Progenitor cell of endocrine pancreas (in vitro differentiated cells): ENCODE measurements around the gene GRIK3. TPM values are rescaled to one million over a fixed set of nuclear protein-coding genes. Genes with fewer than 3 reads are reported as not detected.
"Not testable (repeated sequence)": the region's sequence is repeated elsewhere in the genome, so short reads cannot be mapped to it uniquely, and the experiment has no call there.

ENCODE experiments used
- DNase-seq: peaks from one replicate; pipeline ENCODE4 v3.0.0; 2021; ENCODE audit warnings: low spot score; ENCODE audit not compliant: unreplicated experiment
- H3K27ac Mint-ChIP-seq: 2 replicates; pipeline ENCODE4 v1.8.0; 2021; ENCODE audit warnings: mild to moderate bottlenecking, moderate library complexity, mixed read lengths
- H3K27me3 Mint-ChIP-seq: 2 replicates; pipeline ENCODE4 v1.8.0; 2021; ENCODE audit warnings: mixed read lengths
- H3K36me3 Mint-ChIP-seq: 2 replicates; pipeline ENCODE4 v1.8.0; 2022; ENCODE audit warnings: mixed read lengths; ENCODE audit not compliant: insufficient read depth
- H3K4me1 Mint-ChIP-seq: 2 replicates; pipeline ENCODE4 v1.8.0; 2021; ENCODE audit warnings: low read depth, mixed read lengths
- H3K4me3 Mint-ChIP-seq: 2 replicates; pipeline ENCODE4 v1.8.0; 2021; ENCODE audit warnings: low read depth, mild to moderate bottlenecking, moderate library complexity, mixed read lengths
- H3K9me3 Mint-ChIP-seq: 2 replicates; pipeline ENCODE4 v1.8.0; 2021; ENCODE audit warnings: low read depth, mixed read lengths
- total RNA-seq: library from RNA; stranded (reverse); gene quantifications from 2 replicates; pipeline ENCODE4 v1.2.1, GENCODE V29; 2021
- TF ChIP-seq, protein P1 (sequence below): fragments of 200-600 bp; sonication (generic); IDR thresholded peaks from one replicate; pipeline ENCODE4 v1.5.0; 2021; ENCODE audit warnings: antibody characterized with exemption, mild to moderate bottlenecking; ENCODE audit not compliant: unreplicated experiment

GRIK3 gene
- total RNA-seq, 1 donor from 2014 or later: 0.41 TPM

DNA sequence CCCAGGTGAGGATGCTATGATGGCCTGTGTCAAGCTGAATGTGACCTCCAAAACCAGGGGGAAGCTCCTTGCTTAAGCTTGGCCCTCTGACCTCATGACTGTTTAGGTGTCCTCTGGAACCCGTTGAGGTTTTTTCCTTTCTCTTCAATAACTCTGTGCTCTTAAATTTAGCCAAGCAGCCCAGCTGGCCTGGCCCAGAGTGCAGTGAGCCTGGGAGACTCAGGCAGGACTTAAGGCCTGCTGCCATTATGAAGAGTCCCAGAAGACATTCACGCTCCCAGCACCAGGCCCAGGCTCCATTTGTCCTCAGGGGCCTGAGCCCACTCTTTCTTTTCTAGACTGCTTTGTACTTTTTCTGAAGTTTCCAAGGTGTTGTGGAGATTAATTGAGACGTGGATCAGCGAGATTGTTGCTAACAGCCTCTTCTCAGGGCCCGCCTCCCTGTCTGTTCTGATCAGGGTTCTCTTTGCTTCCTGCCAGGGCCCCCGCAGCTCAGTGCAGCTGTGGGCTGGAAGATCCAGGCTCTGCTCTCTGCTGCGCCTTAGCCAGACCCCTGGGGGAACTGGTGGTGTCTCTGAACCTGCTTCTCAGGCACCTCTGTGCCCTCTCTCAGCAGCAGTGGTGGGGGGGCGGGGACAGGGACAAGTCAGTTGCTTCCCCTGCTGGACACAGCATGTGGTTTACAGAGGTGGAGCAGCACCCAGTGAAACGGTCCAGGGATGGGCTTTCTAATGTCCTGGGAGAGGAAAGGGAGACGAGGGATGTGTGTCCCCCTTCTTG is 124.2 kb downstream of the GRIK3 start:
- TF ChIP-seq, protein P1, sequence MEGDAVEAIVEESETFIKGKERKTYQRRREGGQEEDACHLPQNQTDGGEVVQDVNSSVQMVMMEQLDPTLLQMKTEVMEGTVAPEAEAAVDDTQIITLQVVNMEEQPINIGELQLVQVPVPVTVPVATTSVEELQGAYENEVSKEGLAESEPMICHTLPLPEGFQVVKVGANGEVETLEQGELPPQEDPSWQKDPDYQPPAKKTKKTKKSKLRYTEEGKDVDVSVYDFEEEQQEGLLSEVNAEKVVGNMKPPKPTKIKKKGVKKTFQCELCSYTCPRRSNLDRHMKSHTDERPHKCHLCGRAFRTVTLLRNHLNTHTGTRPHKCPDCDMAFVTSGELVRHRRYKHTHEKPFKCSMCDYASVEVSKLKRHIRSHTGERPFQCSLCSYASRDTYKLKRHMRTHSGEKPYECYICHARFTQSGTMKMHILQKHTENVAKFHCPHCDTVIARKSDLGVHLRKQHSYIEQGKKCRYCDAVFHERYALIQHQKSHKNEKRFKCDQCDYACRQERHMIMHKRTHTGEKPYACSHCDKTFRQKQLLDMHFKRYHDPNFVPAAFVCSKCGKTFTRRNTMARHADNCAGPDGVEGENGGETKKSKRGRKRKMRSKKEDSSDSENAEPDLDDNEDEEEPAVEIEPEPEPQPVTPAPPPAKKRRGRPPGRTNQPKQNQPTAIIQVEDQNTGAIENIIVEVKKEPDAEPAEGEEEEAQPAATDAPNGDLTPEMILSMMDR: no peak
- Mint-ChIP-seq H3K27ac (no peak overlapping the region), H3K4me3 (no peak overlapping the region), H3K4me1 (no peaks in the 10 kb centered on the region), H3K27me3 (peaks cover 27% of the 10 kb centered on the region), H3K9me3 (no peaks in the 10 kb centered on the region), H3K36me3 (no peaks in the 10 kb centered on the region)
- DNase-seq: no peak

DNA sequence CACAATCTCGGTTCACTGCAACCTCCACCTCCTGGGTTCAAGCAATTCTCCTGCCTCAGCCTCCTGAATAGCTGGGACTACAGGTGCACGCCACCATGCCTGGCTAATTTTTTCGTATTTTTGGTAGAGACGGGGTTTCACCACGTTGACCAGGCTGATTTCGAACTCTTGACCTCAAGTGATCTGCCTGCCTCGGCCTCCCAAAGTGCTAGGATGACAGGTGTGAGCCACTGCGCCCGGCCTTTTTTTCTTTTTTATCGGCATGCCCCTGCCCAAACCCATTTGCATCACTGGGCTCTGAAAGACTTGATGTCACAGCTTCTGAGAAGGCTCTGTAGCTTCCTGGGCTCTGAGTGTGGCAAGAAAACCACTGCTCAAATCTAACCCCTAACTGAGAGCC is 125.0 kb downstream of the GRIK3 start:
- H3K4me3 Mint-ChIP-seq, DNase-seq, H3K27ac Mint-ChIP-seq, H3K4me1 Mint-ChIP-seq, H3K36me3 Mint-ChIP-seq, H3K9me3 Mint-ChIP-seq: not testable (repeated sequence)
- peaks cover 26% of the 10 kb centered on the region for H3K27me3 Mint-ChIP-seq

DNA sequence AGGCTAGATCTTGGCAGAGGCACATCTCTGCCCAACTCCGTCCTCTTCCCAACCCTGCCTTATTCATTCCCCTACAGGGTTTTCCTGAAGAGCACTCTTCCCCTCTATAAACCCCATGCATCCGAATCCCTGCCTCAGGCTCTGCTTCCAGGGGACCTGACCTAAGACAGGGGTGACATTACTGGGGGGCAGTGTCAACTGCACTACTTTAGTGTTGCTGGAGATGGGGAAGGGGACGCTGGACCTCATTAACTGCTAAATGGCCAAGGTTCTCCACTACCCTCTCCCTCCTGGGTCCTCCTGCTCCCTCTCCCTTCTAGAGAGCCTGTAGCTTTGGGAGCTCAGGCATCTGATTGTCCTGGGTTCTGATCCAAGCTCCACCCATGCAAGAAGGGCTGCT is 126.2 kb downstream of the GRIK3 start:
- Mint-ChIP-seq H3K27ac (no peak overlapping the region), H3K4me3 (no peak overlapping the region), H3K4me1 (no peaks in the 10 kb centered on the region), H3K27me3 (peaks cover 17% of the 10 kb centered on the region), H3K9me3 (no peaks in the 10 kb centered on the region), H3K36me3 (no peaks in the 10 kb centered on the region)
- TF ChIP-seq, protein P1: no peak
- no peak for DNase-seq

DNA sequence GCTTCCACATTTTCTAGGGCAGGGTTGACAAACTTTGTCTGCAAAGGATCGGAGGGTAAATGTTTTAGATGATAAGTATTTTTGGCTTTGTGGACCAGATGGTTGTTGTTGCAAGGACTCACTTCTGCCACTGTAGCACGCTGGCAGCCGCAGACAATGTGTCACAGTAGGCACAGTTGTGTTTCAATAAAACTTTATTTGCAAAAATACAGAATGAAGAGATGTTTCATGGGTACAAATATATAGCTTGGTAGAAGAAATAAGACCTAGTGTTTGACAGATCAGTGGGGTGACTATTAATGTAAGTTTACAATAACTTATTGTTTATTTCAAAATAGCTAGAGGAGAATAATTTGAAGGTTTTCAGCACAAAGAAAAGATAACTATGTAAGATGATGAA is 127.8 kb downstream of the GRIK3 start:
- Mint-ChIP-seq H3K27me3 (peaks cover 13% of the 10 kb centered on the region), H3K9me3 (peaks cover 7% of the 10 kb centered on the region), H3K4me1 (no peaks in the 10 kb centered on the region), H3K27ac (no peak overlapping the region), H3K4me3 (no peak overlapping the region), H3K36me3 (no peaks in the 10 kb centered on the region)
- DNase-seq: no peak
- TF ChIP-seq, protein P1: no peak

DNA sequence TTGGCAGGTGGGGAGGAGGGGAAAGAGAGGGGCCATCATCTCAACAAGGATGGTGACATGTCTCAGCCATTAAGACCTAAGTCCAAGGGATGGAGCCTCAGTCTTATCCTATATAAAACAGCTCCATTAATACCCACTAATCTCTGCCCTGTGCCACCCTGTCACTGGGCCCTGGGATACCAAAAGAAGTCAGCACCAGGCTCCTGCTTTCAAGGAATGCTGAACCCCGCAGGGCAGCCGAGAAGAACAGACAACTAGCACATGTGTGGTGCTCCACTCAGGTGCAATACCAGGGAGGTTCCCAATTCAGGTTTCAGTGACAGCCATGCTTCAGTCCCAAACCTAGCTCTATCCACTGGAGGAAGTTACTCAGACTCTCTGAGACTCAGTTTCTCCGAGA is 128.4 kb downstream of the GRIK3 start:
- no peak for DNase-seq
- TF ChIP-seq, protein P1: no peak
- Mint-ChIP-seq H3K27ac (no peak overlapping the region), H3K4me3 (no peak overlapping the region), H3K4me1 (no peaks in the 10 kb centered on the region), H3K36me3 (no peaks in the 10 kb centered on the region), H3K27me3 (peaks cover 11% of the 10 kb centered on the region), H3K9me3 (peaks cover 12% of the 10 kb centered on the region)

DNA sequence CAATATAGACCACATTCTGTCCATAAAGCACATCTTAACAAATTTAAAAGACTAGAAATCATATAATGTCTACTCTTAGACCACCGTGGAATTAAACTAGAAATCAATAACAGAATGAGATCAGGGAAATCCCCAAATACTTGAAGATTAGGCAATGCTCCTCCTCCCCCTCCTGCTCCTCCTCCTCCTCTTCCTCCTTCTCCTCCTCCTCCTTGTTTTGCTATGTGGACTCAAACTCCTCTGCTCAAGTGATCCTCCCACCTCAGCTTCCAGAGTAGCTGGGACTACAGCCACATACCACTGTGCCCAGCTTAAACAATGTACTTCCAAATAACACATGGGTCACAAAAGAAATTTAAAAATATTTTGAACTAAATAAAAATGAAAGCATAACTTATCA is 134.2 kb downstream of the GRIK3 start:
- Mint-ChIP-seq H3K4me1 (no peaks in the 10 kb centered on the region), H3K27ac (no peak overlapping the region), H3K4me3 (no peak overlapping the region), H3K27me3 (no peaks in the 10 kb centered on the region), H3K9me3 (peaks cover 12% of the 10 kb centered on the region), H3K36me3 (no peaks in the 10 kb centered on the region)
- TF ChIP-seq, protein P1: no peak
- no peak for DNase-seq

DNA sequence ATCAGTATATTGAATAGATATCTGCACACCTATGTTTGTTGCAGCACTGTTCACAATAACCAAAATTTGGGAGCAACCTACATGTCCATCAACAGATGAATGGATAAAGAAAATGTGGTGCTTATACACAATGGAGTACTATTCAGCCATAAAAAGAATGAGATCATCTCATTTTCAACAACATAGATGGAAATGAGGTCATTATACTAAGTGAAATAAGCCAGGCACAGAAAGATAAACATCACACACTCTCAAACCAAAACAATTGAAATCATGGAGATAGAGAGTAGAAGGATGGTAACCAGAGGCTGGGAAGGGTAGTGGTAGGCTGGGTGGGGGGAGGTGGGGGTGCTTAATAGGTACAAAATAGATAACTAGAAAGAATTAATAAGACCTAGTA is 136.5 kb downstream of the GRIK3 start:
- H3K4me1 Mint-ChIP-seq, H3K36me3 Mint-ChIP-seq, H3K27me3 Mint-ChIP-seq, DNase-seq, H3K4me3 Mint-ChIP-seq, H3K27ac Mint-ChIP-seq: not testable (repeated sequence)
- peaks cover 12% of the 10 kb centered on the region for H3K9me3 Mint-ChIP-seq
